NCI-H187 treated with DMSO at 0.1 percent for 48 hours (cell line): ENCODE measurements around the gene TCF7.

Experiments used
- DNase-seq: peaks from one replicate; lab custom pipeline; 2025; lab: John Stamatoyannopoulos, UW

Gene TCF7

DNA sequence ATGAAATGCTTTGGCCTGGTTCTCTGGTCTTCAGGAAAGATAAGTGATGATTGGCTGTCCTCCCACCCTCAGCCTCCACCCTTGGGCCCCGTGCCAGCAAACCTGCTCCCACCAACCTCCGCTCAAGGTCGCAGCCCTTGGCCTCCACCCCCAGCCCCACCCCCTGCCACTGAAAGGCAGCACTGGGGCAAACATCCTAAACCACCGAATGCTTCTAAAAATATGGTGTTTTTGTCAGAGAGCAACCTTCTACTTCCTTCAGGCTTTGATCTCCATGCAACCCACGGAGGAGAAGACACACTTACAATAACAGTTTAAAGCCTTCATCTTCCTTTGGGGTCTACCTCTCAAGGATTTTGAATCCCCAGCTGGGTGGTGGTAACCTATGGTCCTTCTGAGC, 24.0 kb upstream of the TCF7 start:
- no peak for DNase-seq

DNA sequence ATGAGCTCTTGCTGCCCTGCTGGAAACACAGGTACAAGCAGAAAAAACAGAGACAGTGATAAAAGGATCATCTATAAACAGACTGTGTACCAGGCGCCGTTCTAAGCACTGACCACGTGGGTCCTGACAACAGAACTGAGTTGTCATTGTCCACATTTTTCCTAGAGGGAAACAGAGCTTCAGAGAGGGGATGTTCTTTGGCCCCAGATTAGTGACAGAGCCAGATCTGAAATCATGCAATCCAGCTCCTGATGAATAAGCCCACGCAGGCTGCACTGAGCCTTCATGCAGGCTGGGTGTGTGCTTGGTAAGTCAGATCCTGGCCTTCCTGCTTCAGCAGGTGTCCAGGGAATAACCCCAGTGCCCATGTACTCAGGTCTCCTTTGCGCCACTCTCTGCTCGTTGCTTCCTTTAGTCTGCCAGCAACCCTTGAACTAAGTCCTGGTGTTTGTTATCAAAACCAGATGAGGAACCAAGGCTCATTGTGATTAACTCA, 22.8 kb upstream of the TCF7 start:
- DNase-seq = no peak

DNA sequence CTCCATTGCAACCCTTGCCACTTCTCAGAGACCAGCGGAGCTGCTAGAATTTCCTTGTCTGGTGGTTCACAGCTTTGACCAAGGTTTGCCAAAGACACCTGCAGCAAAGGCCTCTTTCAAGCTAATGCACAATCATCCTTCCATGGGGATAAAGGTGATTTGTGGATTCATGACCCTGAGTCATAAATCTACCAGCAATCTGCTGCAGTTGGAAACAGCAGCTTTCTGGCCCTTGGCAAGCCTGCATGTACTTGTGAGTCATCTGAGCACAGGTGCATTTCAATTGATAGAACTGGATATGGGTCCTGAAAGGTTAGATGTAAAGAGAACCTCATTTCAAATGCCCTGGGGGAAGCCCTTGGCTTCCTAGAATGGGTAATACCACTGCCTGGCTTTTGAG, 21.6 kb upstream of the TCF7 start:
- no peak for DNase-seq

DNA sequence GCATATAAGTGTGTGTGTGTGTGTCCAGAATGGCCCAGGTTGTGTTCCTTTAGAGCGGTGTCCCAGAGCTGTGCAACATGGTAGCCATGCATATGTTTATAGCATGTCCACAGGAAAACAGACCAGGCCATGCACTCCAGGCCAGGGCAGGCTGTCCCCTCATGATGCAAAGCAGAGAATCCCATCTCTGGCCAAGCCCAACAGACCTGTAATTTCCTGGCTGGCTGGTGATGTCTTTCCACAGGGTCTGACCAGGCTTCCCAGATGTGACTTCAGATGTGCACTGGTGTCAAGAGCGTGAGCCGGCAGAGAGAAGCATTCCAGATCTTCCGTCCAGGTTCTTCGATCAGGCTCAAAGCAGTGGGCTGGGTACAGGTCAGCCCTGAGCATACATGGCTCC, 21.1 kb upstream of the TCF7 start:
- no peak for DNase-seq

DNA sequence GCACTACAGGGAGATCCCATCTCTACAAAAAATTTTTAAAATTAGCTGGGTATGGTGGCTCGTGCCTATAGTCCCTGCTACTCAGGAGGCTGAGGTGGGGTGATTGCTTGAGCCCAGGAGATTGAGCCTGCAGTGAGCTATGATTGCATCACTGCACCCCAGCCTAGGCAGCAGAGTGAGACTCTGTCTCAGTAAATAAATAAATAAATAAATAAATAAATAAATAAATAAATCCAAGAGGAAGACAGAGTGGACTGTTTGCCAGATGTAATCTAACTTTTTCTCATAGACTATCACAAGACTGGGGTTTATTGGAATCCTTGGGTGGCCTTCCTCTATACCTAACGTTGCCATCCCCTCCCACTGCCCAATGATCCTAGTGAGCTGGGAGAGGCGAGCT, 19.2 kb upstream of the TCF7 start:
- DNase-seq = no peak

DNA sequence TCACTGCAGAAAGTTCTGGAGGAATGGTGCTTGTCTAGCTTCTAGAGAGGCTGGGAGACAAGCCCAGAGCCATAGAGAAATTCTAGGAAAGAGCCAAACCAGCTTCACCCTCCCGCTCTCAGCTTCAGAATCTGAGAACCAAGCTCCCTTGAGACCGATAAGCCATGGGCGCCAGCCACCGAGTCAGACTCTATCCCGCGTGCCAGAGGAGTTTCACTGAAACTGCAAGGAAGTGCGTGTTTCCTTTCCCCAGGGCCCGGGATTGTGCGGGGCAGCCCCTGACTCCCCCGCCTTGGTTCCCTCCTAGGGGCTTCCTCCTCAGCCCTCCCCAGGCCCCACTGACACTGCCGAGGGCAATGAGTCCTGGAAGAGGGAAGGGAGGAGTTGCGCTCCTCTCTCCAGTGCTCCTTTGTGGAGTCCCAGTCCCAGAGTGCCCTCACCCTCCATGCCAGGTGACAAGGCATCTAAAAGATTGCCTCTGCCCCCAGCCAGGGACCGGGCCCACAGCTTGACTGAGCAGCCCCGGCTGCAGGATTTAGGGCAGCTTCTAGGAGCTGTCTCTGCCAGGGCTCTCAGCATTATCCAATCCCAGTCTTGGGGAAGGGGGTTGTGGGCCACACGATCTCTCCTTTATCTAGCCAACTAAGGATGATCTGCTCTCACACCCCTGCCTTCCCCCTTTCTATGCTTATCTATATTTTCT, 18.4 kb upstream of the TCF7 start:
- DNase-seq = no peak

DNA sequence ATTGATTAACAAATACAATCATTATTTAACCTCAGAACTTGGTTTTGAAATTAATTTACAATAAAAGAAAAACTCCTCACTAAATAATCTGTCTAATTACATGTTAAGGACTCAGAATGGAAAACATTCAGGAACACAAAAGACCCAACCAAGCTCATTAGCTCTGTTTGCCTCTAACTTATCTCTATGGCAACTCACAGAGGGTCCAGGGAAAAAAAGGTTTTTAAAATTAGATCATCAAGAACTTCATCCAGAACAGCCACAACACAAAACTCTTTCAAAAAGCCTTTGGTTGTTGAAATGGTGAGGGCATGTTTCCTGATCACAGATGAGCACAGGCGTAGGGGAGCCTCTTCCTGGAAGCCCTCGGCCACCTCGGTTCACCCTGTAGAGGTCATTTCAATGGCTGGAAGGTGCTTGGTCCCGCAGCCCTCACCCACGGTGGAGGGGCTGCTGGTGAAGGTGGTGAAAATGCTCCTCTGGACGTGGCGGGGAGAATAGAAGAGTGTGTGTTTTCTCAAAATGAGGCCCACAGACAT, 17.2 kb upstream of the TCF7 start:
- no peak for DNase-seq

DNA sequence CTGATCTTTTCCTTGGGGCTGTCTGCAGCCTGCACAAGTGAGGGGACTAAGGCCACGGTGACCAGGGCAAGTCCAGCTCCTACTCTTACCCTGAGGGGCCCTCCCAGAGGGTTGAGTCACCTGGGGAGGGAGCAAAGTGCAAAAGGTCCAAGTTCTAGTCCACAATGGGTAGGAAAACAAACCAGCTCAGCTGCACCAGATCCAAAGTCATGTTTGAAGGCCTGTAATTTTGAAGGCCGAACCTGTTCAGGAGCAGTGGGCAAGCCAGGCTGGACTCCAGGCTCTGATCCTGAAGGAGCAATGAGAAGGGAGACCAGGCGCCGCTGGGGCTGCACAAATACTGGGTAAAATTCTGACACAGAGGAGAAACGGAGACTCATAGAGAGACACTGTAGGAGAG, 15.8 kb upstream of the TCF7 start:
- DNase-seq = no peak

DNA sequence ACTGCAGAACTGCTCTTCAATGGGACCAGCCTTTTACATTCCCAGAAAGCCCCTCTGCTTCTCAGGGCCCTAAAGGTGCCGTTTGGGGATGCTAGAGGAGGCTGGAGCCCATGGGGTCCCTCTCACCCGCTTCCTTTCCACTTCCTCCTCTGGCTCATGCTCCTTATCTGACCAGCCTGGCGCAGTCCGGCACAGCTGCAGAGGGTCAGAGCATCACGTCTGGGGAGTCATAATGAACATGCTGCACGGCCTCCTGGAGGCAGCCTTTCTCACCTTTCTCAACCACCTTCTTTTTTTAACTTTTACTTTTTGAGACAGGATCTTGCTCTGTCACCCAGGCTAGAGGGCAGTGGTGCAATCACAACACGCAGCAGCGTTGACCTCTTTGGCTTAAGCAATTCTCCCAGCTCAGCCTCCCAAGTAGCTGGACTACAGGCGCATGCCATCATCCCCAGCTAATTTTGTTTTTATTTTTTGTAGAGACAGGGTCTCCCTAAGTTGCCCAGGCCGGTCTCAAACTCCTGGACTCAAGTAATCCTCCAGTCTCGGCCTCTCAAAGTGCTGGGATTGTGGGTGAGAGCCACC, 15.1 kb upstream of the TCF7 start:
- DNase-seq = no peak

DNA sequence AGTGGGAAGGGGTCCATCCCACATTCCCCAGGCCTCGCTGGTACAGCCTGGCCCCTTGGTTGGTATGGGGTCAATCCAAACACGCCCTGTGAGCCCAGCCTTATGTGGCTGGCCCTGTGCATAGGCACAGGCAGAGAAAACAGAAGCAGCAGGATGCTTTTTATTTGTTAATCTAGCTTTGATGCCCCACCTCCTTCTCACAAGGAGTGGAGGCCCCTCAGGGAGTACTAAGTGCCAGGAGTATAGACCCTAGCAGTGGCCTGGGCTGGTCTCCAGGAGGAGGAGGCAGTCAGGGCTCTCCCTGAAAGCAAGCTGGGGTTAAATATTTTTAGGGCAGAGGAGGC, 14.6 kb upstream of the TCF7 start:
- no peak for DNase-seq

DNA sequence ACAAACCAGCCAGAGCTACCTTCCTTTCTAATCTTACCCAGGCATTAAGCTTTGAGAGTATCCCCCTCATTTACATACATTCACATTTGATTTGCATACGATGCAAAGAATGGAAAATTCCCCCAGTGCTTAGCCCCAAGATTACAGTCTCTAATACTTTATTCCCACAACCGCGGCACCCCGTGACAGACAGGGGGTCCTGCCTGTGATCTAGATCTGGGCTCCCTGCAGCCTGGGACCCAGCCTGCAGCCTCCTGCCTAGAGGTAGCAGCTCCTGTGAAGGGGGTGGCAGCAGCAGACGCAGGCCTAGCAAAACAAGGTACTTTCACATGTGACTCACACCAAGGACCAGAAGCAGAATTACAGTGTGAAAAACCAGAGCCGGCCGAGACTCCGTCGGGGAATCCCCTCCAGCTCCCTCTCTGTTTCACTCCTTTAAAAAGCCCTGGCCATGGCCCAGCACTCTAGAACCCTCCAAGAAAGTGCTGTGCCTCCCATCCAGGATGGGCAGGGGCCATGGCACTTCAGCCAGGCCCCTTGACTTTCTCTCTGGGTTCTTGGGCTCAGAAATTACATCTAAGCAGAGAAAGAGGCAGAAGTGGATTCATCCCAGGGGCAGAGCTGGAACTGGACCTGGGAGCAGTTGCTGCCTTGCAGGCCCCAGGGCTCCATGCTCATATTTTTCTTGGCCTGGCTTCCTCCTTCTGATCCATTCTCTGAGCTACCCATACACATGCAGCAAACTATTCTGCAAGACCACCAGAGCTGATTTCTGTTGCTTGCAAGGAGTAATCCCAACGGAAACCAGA, 14.0 kb upstream of the TCF7 start:
- DNase-seq = no peak

DNA sequence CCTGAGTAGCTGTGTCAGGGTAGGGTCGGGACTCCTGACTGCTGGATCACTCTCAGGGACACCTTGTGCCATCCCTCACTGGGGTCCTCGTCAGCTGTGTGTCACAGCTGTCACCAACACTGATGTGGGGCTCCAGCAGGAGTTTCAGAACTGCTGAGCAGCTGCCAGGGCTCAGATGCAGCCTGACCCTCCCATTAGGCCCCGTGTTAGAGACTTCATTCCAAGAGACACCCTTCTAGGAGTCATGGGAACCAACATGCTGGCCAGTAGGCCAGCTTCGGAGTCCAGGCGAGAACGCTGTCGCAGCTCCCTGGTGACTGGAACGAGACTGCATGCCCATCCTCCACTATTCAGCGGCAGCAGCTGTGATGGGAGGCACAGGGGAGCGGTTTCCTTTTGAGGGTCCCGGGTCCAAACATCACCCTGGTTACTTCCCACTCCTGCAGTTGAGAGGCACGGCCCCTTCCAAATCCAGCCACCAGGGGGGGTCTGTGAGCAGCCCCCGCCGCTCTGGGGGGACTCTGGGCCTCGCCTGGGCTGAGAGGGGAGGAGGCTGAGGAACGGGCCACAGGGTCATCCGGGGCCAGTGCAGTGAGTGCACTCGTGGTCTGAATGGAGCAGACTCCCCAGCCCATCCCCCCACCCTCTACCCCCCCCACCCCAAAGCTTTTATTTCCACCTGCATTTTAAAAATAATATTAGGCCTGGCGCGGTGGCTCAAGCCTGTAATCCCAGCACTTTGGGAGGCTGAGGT, 12.6 kb upstream of the TCF7 start:
- DNase-seq = no peak

DNA sequence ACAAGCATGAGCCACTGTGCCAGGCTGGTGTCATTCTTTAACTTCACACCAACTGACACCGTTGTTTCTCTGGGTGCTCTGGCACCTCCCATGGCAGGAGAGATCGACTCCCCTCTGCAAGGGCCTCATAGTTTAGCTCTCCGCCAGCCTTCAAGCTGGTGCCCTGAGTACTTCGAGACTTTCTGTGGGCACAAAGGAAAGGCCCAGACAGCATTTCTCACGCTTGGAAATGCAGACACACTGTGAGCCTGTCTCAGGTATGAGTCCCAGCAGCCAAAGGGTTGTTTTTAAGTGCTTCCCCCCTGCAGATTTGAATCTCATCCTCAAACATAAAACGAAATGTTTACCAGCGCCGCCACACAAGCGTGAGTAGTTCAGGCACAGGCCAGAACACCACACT, 11.1 kb upstream of the TCF7 start:
- DNase-seq = no peak

DNA sequence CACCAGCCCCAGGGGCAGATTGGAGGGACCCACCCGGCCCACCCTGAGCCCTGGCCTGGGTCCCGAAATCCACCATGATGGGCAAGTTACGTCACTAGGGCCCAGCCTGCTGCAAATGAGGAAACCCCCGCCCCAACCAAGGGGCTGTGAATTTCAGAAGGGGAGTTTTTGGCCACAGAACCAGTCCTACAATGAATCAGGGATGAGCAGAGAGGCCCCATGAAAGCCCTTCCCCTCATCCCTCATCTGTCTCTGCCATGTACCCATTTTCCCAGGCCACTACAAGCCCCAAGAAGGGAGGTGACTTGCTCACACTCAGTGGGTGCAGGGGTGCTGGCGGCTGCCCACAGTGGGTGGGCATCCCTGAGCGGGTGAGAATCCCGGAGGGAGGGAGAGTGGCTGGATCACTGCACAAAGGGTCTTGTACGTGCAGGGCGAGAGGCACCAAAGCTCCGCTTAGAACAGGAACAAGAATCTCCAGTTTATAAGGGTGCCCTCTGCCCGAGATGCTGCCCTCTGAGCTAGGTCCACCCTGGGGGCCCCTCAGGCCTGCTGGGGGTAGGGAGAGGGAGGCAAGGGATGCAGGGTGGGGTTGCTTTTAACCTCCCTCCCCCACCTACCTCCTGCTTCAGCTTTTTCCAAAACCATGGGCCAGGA, 10.4 kb upstream of the TCF7 start:
- DNase-seq = no peak

DNA sequence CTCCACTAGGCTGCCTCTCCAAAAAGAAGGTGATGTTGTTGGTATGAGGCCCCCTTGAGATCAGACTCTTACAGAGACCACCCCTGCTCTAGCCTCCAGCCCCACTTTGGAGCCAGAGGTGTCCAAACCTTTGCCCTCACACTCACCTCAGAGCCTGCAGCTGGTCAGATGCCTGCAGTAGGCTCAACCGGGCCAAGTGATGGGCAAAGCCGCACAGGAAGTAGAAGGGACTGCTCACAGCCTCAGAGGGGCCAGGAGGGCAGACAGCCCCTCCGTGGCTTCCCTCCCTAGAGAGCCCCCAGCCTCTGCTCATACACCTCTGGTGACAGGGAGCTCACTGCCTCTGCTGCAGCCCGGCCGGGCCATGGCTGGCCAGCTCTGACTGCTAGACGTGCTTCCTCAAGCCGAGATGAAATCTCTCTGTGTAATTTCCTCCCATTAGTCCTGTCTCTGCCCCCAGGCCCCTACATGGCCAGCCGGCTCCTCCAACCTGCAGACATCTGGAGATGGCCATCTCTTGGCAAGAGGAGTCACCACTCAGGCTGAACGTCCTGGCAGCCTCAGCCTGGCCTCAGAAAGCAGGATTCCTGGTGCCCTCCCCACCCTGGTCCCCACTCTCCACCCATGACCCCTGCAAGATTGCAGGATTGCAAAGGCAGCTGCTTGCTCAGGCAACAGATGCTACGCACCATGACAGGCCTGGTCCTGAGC, 7.3 kb upstream of the TCF7 start:
- DNase-seq = no peak

DNA sequence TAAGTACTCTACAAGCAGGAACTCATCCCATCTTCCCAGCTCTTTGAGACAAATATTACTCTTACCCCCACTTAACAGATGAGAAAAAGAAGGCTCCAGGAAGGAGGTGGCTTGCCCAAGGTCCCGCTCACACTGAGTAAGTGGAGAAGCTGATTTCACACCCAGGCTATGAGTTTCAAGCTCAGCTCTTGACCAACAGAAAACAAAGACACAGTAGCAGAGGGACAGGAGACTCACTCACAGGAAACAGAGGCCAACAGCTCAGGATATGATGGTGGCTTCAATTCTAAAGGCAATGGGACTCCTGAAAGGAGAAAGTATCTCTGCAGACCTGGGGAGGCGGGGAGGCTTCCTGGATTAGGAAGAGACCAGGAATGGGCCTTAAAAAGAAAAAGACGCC, 6.7 kb upstream of the TCF7 start:
- DNase-seq = no peak

DNA sequence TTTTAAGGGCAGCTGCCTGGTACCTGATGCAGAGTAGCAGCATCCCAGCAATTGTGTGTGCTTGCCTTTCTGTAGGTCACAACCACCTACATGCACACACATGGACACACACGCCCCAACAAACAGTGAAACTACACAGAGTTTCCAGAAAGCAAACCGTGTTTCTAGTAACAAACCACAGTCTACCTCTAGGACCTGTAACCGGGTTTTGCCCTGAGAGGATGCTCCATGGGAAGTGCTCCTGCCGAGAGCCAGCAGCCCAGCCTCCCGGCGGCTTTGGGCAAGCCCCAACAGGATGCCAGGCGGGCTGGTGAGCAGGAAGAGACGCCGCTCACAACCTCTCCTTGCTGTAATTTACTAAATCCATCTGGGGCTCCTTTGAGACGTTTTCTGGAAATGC, 4.1 kb upstream of the TCF7 start:
- DNase-seq = no peak

DNA sequence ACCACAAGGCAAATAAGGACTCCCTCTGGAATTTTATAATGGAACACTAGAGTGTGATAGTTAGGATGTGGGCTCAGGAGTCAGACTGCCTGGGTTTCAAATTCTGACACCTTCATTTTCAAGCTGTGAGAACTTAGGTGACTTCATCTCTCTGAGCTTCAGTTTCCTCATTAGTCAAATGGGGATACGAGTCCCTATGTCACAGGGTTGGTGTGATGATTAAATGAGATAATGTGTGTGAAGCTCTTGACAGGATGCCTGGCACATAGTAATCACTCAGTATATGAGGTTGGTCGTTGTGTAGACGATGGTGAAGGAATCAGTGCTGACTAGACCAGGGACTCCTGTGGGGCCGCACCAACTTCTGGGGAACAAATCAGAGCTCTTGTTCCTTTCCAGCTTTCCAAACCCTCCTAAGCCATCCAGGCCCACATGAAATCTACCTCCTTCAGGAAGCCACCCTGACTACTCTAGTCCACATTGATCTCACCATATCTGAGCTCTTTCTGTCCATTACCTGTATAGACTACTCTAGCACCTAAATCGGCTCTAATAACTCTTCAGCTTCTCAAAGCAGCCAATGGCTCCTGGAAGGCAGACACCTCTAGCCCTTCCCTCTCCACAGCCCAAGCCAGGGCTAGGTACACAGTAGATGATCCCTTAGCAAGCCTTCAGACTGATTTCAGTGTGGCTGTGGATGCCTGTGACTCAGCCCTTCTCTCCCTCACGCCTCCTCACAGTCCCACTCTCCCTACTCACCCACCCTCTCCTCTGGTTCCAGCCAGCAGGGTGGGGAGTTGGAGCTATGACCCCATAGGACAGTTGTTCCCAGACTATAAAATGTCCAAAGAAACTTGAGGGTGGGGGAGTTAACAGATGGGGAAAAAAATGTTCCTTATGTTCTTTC, 2.5 kb upstream of the TCF7 start:
- no peak for DNase-seq

DNA sequence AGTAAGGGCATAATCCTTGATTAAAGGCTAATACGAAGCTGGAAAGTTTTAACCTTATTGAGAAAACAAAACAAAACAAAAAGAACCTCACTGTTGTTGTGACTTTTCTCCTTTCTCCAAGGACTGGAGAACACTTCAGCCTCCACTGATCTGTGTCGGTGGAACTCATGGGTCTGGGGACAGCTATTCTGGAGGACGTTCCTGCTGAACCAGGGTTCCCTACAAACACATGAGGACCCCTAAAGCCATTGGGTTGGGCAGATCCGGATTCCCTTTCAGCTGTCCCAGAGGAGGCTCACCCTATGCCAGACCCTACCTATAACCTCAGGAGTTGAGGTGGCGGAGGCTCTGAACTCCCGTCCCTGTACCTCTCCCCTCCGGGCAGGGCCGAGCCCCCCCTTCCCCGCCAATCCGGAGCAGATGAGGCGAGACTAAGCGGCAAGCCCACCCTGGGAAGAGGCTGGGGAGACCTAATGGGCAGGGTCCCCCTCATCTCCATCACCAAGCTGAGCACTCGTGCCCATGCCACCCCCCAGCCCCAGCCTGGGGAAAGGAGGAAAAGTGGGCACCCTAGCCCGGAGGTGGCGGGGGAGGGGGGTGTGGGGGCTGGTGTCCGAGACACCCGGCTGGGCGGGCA, 1.6 kb upstream of the TCF7 start:
- no peak for DNase-seq
